Kidney (tissue), 14 donors: ENCODE data around the gene KLHL29. TPM values are rescaled to one million over a fixed set of nuclear protein-coding genes. Genes with fewer than 3 reads are reported as not detected.
A peak's percentile ranks its signal among the peaks of the same experiment; 100 is the strongest.

Source experiments
- DNase-seq, 5 donors: peaks; one replicate each; pipeline ENCODE4 v3.0.0-alpha.2; 2013 to 2020
- FAIRE-seq: peaks from 2 replicates; lab custom pipeline; 2012; peaks lifted over from hg19 to GRCh38; lab: Jason Lieb, UNC
- H3K27ac ChIP-seq, 2 donors: one replicate each; pipeline ENCODE4 v1.7.0; 2013; ENCODE audit warnings: low read depth in 2 of 2, low read length in 2 of 2, inconsistent platforms in 1 of 2
- H3K27me3 ChIP-seq: one replicate; pipeline ENCODE4 v1.7.1; 2013; ENCODE audit warnings: low read length, inconsistent platforms; ENCODE audit not compliant: control insufficient read depth, insufficient read depth
- H3K36me3 ChIP-seq, 3 donors: one replicate each; pipeline versions ENCODE4 v1.7.0 to v1.7.1; 2013; ENCODE audit warnings: low read length in 3 of 3, control low read depth in 1 of 3, inconsistent platforms in 1 of 3; ENCODE audit not compliant: insufficient read depth in 3 of 3, control insufficient read depth in 2 of 3
- H3K4me1 ChIP-seq, 3 donors: one replicate each; pipeline versions ENCODE4 v1.7.0 to v1.7.1; 2013; ENCODE audit warnings: low read length in 3 of 3, inconsistent platforms in 1 of 3, low read depth in 1 of 3; ENCODE audit not compliant: control insufficient read depth in 2 of 3, insufficient read depth in 2 of 3
- H3K4me3 ChIP-seq, 3 donors: one replicate each; pipeline versions ENCODE4 v1.7.0 to v1.8.1; 2013; ENCODE audit warnings: low read length in 3 of 3, control low read depth in 1 of 3, inconsistent platforms in 1 of 3
- H3K9ac ChIP-seq, 3 donors: one replicate each; pipeline versions ENCODE4 v1.7.0 to v1.7.1; 2013; ENCODE audit warnings: low read length in 3 of 3, control low read depth in 1 of 3, inconsistent platforms in 1 of 3
- H3K9me3 ChIP-seq, 3 donors: one replicate each; pipeline versions ENCODE4 v1.7.0 to v1.7.1; 2013; ENCODE audit warnings: low read length in 3 of 3, control low read depth in 1 of 3, inconsistent platforms in 1 of 3; ENCODE audit not compliant: control insufficient read depth in 2 of 3, insufficient read depth in 1 of 3
- intact Hi-C: fragments of 100-400 bp; cut with DNase I; formaldehyde crosslinking; loops from one replicate; pipeline ENCODE4 v1.11.1; 2022
- polyA plus RNA-seq: library from polyadenylated mRNA; stranded (reverse); fragments of 350-450 nt; fragmentation: Illumina TruSeq; extraction: RNeasy Lipid Tissue Mini Kit (QIAGEN cat#74804); gene quantifications from one replicate; pipeline ENCODE4 v1.2.3, GENCODE V29; 2014; ENCODE audit warnings: low read depth, low replicate concordance; ENCODE audit not compliant: insufficient read depth
- total RNA-seq: library from RNA; stranded (reverse); fragmentation: NEBNext Ultra II Directional; extraction: Animal tissue kit (Norgen Biotek cat#: 25700); gene quantifications from one replicate; pipeline ENCODE4 v1.2.1, GENCODE V29; 2021
- TF ChIP-seq, protein P1 (sequence below): IDR thresholded peaks from 3 replicates; pipeline ENCODE4 v1.5.1; 2012; ENCODE audit warnings: mild to moderate bottlenecking, moderate library complexity, borderline replicate concordance; ENCODE audit not compliant: insufficient read depth; ENCODE audit errors: extremely low read depth
- donor health status: control.
- donor health status: control.
- donor health status: control.
- donor health status: control.
- donor health status: control.
- donor health status: DM: yes; HTN: yes; CAD: no.
- donor health status: Normal renal cell carcinoma (clear cell type).

The KLHL29 gene
- total and polyA plus RNA-seq, 2 donors from 2014 or later = 1.5 to 10.5 TPM

DNA sequence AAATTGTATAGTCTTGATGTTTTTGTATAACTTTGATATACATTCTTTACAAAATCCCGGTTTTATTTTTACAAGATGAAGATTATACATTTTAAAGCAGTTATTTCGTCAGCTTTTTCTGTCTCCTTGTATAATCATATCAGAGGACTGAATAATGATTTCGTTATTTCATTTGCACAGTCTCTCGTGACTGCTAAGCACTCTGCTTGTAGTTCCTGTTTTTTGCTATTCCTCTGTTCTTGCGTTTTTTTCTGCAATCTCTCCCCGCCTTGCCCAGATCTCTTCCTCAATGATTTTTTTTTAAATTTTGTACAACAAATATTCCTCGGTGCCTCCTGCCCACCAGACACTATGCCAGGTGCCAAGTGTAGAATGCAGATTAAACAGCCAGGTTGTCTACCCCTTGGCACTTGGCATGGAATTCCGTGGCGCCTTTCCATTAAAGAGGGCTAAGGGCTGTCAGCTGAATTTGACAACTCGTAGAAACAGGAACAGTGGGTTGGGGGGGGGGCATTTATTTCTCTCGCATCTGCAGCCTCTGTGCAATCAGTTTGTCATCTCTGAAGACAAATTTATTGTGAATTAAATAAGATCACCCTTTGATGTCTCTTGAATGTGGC is 69.6 kb downstream of the KLHL29 start:
- no peaks in the 10 kb centered on the region for H3K27me3 ChIP-seq
- intact Hi-C loops = no loop called here
- TF ChIP-seq, protein P1, sequence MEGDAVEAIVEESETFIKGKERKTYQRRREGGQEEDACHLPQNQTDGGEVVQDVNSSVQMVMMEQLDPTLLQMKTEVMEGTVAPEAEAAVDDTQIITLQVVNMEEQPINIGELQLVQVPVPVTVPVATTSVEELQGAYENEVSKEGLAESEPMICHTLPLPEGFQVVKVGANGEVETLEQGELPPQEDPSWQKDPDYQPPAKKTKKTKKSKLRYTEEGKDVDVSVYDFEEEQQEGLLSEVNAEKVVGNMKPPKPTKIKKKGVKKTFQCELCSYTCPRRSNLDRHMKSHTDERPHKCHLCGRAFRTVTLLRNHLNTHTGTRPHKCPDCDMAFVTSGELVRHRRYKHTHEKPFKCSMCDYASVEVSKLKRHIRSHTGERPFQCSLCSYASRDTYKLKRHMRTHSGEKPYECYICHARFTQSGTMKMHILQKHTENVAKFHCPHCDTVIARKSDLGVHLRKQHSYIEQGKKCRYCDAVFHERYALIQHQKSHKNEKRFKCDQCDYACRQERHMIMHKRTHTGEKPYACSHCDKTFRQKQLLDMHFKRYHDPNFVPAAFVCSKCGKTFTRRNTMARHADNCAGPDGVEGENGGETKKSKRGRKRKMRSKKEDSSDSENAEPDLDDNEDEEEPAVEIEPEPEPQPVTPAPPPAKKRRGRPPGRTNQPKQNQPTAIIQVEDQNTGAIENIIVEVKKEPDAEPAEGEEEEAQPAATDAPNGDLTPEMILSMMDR = no peak
- peak in 1 of 5 donors; percentile 24 for DNase-seq
- H3K9me3 ChIP-seq = no peaks in the 10 kb centered on the region
- no peak overlapping the region for H3K9ac ChIP-seq
- no peaks in the 10 kb centered on the region for H3K4me1 ChIP-seq
- H3K4me3 ChIP-seq = no peak overlapping the region
- no peak for FAIRE-seq
- H3K36me3 ChIP-seq = no peaks in the 10 kb centered on the region
- no peak overlapping the region for H3K27ac ChIP-seq

DNA sequence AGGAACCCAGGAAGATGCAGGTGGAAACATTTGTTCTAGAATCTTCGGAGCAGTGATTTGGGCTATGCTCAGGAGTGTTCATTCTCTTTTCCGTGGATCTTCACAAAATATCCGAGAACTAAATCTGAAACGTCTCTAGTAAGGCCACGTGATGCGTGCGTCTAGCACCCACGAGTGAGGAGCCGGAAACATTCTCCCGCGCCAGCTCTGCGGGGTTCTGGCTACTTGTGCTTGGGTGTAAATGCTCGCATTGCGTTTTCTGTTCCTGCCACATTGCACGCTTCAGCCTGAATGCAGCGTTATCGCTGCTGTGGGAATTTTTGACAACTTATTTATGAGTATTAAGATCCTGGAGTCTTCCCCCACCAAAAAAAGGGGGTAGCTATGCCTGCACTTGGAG is 71.4 kb downstream of the KLHL29 start:
- H3K4me1 ChIP-seq = no peaks in the 10 kb centered on the region
- H3K27ac ChIP-seq = no peak overlapping the region
- peak in 1 of 5 donors; percentile 16 for DNase-seq
- no peak overlapping the region for H3K4me3 ChIP-seq
- no peaks in the 10 kb centered on the region for H3K36me3 ChIP-seq
- FAIRE-seq = no peak
- no peaks in the 10 kb centered on the region for H3K9me3 ChIP-seq
- intact Hi-C loops = no loop called here
- H3K27me3 ChIP-seq = no peaks in the 10 kb centered on the region
- TF ChIP-seq, protein P1 = no peak
- H3K9ac ChIP-seq = no peak overlapping the region

DNA sequence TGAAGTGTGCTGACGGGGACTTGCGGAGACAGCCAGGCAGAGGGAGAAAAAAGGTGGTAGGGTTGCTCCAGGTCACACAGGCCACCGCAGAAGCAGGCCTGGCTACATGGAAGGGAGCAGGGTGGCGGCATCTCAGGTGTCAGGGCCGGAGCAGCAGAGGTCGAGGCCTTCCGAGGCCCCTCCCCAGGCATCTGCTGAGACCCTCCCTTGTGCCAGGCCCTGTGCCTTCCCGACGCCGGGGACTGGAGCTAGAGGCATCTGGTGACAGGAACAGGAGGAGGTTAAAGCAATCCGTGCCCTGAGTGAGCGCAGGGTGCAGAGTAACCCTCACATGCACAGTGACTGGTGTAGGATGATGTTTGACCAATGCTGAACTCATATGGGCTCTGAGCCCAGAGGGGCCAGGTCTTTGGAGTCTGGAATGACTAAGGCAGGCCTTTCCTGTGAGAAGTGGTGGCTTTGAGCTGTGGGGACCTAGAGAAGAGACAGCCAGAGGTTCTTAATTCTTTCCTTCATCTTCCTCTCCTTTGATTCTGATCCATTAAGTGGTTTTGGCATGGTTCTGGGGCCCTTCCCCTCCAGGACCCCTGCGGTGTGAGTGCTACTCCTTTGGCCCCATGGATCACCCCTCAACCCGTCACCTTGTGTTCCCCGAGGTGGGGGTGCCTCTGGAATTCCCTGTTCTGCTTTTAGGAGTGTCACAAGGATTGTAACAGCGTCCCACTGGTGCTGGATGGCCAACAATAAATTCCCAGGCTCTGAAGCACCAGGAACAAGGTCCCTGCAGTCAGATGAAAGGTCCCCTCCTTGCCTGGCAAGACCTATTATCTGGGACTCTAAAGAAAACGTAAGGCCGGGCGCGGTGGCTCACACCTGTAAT is 72.1 kb downstream of the KLHL29 start:
- DNase-seq (peak in 1 of 5 donors; percentile 23), FAIRE-seq (no peak)
- Histone ChIP-seq H3K4me1 (no peaks in the 10 kb centered on the region), H3K27me3 (no peaks in the 10 kb centered on the region), H3K4me3 (no peak overlapping the region), H3K9me3 (no peaks in the 10 kb centered on the region), H3K36me3 (no peaks in the 10 kb centered on the region), H3K27ac (no peak overlapping the region), H3K9ac (no peak overlapping the region)
- TF ChIP-seq, protein P1 = no peak
- intact Hi-C loops = no loop called here
